Progenitor cell of endocrine pancreas (in vitro differentiated cells): ENCODE measurements around the gene MTHFD1L. TPM values are rescaled to one million over a fixed set of nuclear protein-coding genes. Genes with fewer than 3 reads are reported as not detected.

Source experiments
- DNase-seq: peaks from one replicate; pipeline ENCODE4 v3.0.0; 2021; ENCODE audit warnings: low spot score; ENCODE audit not compliant: unreplicated experiment
- H3K27ac Mint-ChIP-seq: 2 replicates; pipeline ENCODE4 v1.8.0; 2021; ENCODE audit warnings: mild to moderate bottlenecking, moderate library complexity, mixed read lengths
- H3K27me3 Mint-ChIP-seq: 2 replicates; pipeline ENCODE4 v1.8.0; 2021; ENCODE audit warnings: mixed read lengths
- H3K36me3 Mint-ChIP-seq: 2 replicates; pipeline ENCODE4 v1.8.0; 2022; ENCODE audit warnings: mixed read lengths; ENCODE audit not compliant: insufficient read depth
- H3K4me1 Mint-ChIP-seq: 2 replicates; pipeline ENCODE4 v1.8.0; 2021; ENCODE audit warnings: low read depth, mixed read lengths
- H3K4me3 Mint-ChIP-seq: 2 replicates; pipeline ENCODE4 v1.8.0; 2021; ENCODE audit warnings: low read depth, mild to moderate bottlenecking, moderate library complexity, mixed read lengths
- H3K9me3 Mint-ChIP-seq: 2 replicates; pipeline ENCODE4 v1.8.0; 2021; ENCODE audit warnings: low read depth, mixed read lengths
- total RNA-seq: library from RNA; stranded (reverse); gene quantifications from 2 replicates; pipeline ENCODE4 v1.2.1, GENCODE V29; 2021
- TF ChIP-seq, protein P1 (sequence below): fragments of 200-600 bp; sonication (generic); IDR thresholded peaks from one replicate; pipeline ENCODE4 v1.5.0; 2021; ENCODE audit warnings: antibody characterized with exemption, mild to moderate bottlenecking; ENCODE audit not compliant: unreplicated experiment

MTHFD1L gene
- total RNA-seq, 1 donor from 2014 or later = 37.4 TPM

DNA sequence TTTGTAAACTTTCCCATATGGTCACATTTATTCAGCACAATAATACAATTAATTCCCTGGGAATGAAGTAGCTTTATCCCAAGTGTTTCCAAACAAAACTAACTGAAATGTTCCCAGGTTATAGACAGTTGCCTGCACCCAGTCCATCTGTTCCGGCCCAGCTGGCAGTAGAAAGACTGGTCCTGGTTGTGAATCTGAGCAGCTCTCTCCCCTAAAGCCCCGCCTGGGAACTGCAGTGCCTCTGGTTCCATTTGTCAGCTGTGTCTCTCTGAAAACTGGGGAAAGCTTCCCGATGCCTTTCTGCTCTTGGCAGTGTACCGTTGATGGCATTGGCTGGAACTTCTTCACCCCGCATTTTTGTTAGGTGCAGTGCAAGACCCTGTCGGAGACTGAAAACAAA, 8.7 kb downstream of the MTHFD1L start:
- DNase-seq = no peak
- Mint-ChIP-seq H3K4me1 (peaks cover 14% of the 10 kb centered on the region), H3K27me3 (no peaks in the 10 kb centered on the region), H3K9me3 (no peaks in the 10 kb centered on the region), H3K27ac (no peak overlapping the region), H3K4me3 (no peak overlapping the region), H3K36me3 (peaks cover 4% of the 10 kb centered on the region)
- TF ChIP-seq, protein P1, sequence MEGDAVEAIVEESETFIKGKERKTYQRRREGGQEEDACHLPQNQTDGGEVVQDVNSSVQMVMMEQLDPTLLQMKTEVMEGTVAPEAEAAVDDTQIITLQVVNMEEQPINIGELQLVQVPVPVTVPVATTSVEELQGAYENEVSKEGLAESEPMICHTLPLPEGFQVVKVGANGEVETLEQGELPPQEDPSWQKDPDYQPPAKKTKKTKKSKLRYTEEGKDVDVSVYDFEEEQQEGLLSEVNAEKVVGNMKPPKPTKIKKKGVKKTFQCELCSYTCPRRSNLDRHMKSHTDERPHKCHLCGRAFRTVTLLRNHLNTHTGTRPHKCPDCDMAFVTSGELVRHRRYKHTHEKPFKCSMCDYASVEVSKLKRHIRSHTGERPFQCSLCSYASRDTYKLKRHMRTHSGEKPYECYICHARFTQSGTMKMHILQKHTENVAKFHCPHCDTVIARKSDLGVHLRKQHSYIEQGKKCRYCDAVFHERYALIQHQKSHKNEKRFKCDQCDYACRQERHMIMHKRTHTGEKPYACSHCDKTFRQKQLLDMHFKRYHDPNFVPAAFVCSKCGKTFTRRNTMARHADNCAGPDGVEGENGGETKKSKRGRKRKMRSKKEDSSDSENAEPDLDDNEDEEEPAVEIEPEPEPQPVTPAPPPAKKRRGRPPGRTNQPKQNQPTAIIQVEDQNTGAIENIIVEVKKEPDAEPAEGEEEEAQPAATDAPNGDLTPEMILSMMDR = no peak

DNA sequence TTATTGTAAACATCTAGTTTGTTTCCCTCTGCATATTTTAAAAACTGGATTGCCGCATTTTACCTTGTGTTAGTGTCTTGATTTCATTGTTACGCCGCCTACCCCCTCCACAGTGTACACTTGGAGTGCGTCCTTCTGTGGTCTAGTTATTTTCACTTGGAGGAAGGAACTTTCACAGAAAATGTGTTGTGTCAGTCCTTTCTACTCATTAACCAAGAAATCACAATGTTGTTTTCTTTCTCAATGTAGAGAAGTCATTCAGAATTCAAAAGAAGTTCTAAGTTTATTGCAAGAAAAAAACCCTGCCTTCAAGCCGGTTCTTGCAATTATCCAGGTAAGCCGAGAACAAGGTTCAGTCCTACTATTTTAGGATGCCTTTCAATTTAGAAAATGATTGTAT, 10.3 kb downstream of the MTHFD1L start:
- H3K4me1 Mint-ChIP-seq = peaks cover 14% of the 10 kb centered on the region
- DNase-seq = no peak
- no peak overlapping the region for H3K4me3 Mint-ChIP-seq
- TF ChIP-seq, protein P1 = no peak
- no peaks in the 10 kb centered on the region for H3K27me3 Mint-ChIP-seq
- peaks cover 7% of the 10 kb centered on the region for H3K36me3 Mint-ChIP-seq
- no peak overlapping the region for H3K27ac Mint-ChIP-seq
- no peaks in the 10 kb centered on the region for H3K9me3 Mint-ChIP-seq

DNA sequence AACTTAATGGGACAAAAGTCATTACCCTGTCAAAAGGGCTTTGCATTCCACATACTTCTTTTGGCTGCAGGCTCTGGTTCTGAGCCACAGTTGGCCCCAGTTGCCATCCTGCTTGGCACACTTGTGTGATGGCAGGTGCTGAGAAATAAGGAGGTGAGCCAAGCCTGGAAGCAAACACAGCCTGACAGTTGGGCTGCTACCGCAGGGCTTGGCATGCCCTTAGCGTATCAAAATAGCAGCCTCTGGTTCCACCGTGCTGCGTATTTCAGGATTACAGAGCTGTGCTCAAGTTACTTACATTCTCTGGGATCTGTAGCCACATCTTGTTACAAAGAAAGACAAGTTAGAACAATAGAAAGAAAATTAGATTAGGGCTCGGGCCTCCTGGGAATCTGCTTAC, 11.1 kb downstream of the MTHFD1L start:
- TF ChIP-seq, protein P1 = no peak
- Mint-ChIP-seq H3K4me3 (no peak overlapping the region), H3K36me3 (peaks cover 7% of the 10 kb centered on the region), H3K27me3 (no peaks in the 10 kb centered on the region), H3K27ac (no peak overlapping the region), H3K4me1 (peaks cover 14% of the 10 kb centered on the region), H3K9me3 (no peaks in the 10 kb centered on the region)
- DNase-seq = no peak

DNA sequence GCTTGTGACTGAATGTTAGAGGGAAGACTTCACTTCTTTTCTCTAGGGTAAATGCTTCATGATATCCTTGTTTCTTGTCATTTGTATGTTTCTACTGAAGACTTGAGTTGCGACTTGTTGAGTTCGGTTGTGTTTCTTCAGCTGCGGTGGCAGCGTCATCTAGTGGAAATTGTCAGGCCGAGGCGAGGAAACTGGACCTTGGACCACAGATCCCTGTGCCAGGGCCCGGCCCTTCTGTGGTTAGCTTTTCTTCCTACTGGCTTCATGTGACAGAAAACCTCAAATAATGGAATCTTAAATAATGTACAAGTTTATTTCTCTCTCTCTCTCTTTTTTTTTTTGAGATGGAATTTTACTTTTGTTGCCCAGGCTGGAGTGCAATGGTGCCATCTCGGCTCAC, 12.4 kb downstream of the MTHFD1L start:
- no peak for DNase-seq
- Mint-ChIP-seq H3K27me3 (no peaks in the 10 kb centered on the region), H3K4me3 (no peak overlapping the region), H3K4me1 (peaks cover 21% of the 10 kb centered on the region), H3K9me3 (no peaks in the 10 kb centered on the region), H3K27ac (peak overlapping the region; percentile 91), H3K36me3 (peaks cover 5% of the 10 kb centered on the region)
- TF ChIP-seq, protein P1 = no peak

DNA sequence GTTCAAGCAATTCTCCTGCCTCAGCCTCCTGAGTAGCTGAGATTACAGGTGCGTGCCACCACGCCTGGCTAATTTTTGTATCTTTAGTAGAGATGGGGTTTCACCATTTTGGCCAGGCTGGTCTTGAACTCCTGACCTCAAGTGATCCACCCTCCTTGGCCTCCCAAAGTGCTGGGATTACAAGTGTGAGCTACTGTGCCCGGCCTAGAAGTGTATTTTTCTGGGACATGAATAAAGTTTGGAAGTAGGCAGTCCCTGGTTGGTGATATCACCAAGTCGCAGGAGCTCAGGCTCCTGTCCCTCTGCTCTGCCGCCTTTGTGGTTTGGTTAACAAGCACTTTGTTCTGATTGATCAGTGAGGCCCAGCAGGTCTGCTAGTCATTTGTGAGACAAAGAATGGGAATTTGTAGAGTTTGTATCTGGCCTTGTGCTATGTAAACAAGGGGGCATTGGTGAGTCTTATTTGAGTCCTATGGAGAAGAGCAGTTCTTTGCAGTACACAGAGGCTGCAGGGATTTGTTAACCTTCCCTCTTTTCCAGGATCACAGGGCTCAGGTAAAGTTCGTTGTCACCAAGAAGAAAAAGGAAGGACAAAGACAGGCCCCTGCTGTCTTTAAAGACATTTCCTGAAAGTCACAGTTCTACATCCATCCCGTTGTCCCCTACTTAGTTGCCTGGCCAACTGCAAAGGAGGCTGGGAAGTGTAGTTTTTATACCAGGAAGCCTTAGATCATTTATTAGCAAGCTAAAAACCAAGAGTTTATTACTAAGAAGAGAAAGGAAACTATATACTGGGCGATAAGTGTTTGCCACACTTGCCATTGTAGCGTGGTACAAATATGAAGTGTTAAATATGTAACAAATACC, 13.1 kb downstream of the MTHFD1L start:
- TF ChIP-seq, protein P1 = no peak
- peak overlapping the region; percentile 91 for H3K27ac Mint-ChIP-seq
- peaks cover 7% of the 10 kb centered on the region for H3K36me3 Mint-ChIP-seq
- no peaks in the 10 kb centered on the region for H3K9me3 Mint-ChIP-seq
- H3K4me3 Mint-ChIP-seq = no peak overlapping the region
- no peaks in the 10 kb centered on the region for H3K27me3 Mint-ChIP-seq
- H3K4me1 Mint-ChIP-seq = peaks cover 21% of the 10 kb centered on the region
- DNase-seq = no peak
